SK-N-SH (cell line): ENCODE results near the gene PRDM11.
"Not testable (repeated sequence)": the region's sequence is repeated elsewhere in the genome, so short reads cannot be mapped to it uniquely, and the experiment has no call there.

Source experiments
- CTCF ChIP-seq: fragments of 200-600 bp; sonication (generic); IDR thresholded peaks from 2 replicates; pipeline ENCODE4 v1.6.1; 2017; ENCODE audit warnings: antibody characterized with exemption, mild to moderate bottlenecking, moderate library complexity
- MEF2A ChIP-seq: IDR thresholded peaks from 2 replicates; pipeline ENCODE4 v1.4.0; 2012; ENCODE audit warnings: low read depth, borderline replicate concordance
- PBX3 ChIP-seq: IDR thresholded peaks from 2 replicates; pipeline ENCODE4; 2012
- POLR2AphosphoS5 ChIP-seq: IDR thresholded peaks from 2 replicates; pipeline ENCODE4 v1.6.1; 2012; ENCODE audit warnings: low read depth, low read length
- RAD21 ChIP-seq: IDR thresholded peaks from 2 replicates; pipeline ENCODE4 v1.6.1; 2012; ENCODE audit warnings: mild to moderate bottlenecking, low read length
- RCOR1 ChIP-seq: fragments of 150-350 bp; IDR thresholded peaks from 2 replicates; pipeline ENCODE4 v1.6.1; 2017; ENCODE audit warnings: antibody characterized with exemption, low read length
- REST ChIP-seq: IDR thresholded peaks from 2 replicates; pipeline ENCODE4 v1.6.1; 2012; ENCODE audit warnings: mild to moderate bottlenecking, low read depth, low read length, moderate library complexity
- SIN3A ChIP-seq: IDR thresholded peaks from 2 replicates; pipeline ENCODE4 v1.6.1; 2012; ENCODE audit warnings: low read depth, mild to moderate bottlenecking, low read length, moderate library complexity, borderline replicate concordance
- TCF12 ChIP-seq: IDR thresholded peaks from 2 replicates; pipeline ENCODE4 v1.4.0; 2012
- TEAD4 ChIP-seq: IDR thresholded peaks from 2 replicates; pipeline ENCODE4 v1.4.0; 2012; ENCODE audit warnings: mild to moderate bottlenecking, borderline replicate concordance; ENCODE audit not compliant: insufficient read depth
- YY1 ChIP-seq: IDR thresholded peaks from 2 replicates; pipeline ENCODE4 v1.4.0; 2012; ENCODE audit warnings: low read depth, mild to moderate bottlenecking
- TF ChIP-seq, protein P1 (sequence below): IDR thresholded peaks from 2 replicates; pipeline ENCODE4 v1.4.0; 2012; ENCODE audit warnings: low read depth
- TF ChIP-seq, protein P2 (sequence below): fragments of 150-350 bp; IDR thresholded peaks from 2 replicates; pipeline ENCODE4 v1.6.1; 2017; ENCODE audit warnings: antibody characterized with exemption, low read length, low read depth, borderline replicate concordance

DNA sequence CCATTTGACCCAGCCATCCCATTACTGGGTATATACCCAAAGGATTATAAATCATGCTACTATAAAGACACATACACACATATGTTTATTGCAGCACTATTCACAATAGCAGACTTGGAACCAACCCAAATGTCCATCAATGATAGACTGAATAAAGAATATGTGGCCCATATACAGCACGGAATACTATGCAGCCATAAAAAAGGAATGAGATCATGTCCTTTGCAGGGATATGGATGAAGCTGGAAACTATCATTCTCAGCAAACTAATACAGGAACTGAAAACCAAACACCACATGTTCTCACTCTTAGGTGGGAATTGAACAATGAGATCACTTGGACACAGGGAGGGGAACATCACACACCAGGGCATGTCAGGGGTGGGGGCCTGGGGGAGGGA, 102.9 kb downstream of the PRDM11 start:
- TF ChIP-seq, protein P1, sequence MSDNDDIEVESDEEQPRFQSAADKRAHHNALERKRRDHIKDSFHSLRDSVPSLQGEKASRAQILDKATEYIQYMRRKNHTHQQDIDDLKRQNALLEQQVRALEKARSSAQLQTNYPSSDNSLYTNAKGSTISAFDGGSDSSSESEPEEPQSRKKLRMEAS: not testable (repeated sequence)
- not testable (repeated sequence) for TF ChIP-seq CTCF, RAD21, TEAD4, POLR2AphosphoS5, REST, SIN3A, MEF2A, TCF12, PBX3, YY1, RCOR1
- TF ChIP-seq, protein P2, sequence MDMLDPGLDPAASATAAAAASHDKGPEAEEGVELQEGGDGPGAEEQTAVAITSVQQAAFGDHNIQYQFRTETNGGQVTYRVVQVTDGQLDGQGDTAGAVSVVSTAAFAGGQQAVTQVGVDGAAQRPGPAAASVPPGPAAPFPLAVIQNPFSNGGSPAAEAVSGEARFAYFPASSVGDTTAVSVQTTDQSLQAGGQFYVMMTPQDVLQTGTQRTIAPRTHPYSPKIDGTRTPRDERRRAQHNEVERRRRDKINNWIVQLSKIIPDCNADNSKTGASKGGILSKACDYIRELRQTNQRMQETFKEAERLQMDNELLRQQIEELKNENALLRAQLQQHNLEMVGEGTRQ: not testable (repeated sequence)
